Activated CD4-positive, alpha-beta memory T cell treated with anti-CD3 and anti-CD28 coated beads, Interleukin-2, amount 10 ng/mL, durations not matched to agents 7 days and 5 days (primary cell): ENCODE results near the gene DSP. TPM values are rescaled to one million over a fixed set of nuclear protein-coding genes. Genes with fewer than 3 reads are reported as not detected.

Experiments
- CTCF ChIA-PET: fragments of 350-600 bp; sonication (Branson Sonifier 250); formaldehyde crosslinking; loops from one replicate; lab custom pipeline; 2021; ENCODE audit warnings: antibody characterized with exemption, inconsistent platforms; lab: Charles Lee
- POLR2A ChIA-PET: fragments of 350-600 bp; sonication (Branson Sonifier 250); formaldehyde crosslinking; loops from one replicate; lab custom pipeline; 2021; ENCODE audit warnings: antibody characterized with exemption; lab: Charles Lee
- DNase-seq: peaks from one replicate; pipeline ENCODE4 v3.0.0-alpha.2; 2020
- H3K27ac Mint-ChIP-seq: one replicate; pipeline ENCODE4 v1.8.0; 2021; ENCODE audit warnings: mild to moderate bottlenecking, mixed read lengths
- H3K27me3 Mint-ChIP-seq: one replicate; pipeline ENCODE4 v1.8.0; 2021; ENCODE audit warnings: mixed read lengths
- H3K36me3 Mint-ChIP-seq: one replicate; pipeline ENCODE4 v1.8.0; 2021; ENCODE audit warnings: low read depth, mixed read lengths
- H3K4me1 Mint-ChIP-seq: one replicate; pipeline ENCODE4 v1.8.0; 2021; ENCODE audit warnings: mixed read lengths
- H3K4me3 Mint-ChIP-seq: one replicate; pipeline ENCODE4 v1.8.0; 2021; ENCODE audit warnings: mild to moderate bottlenecking, mixed read lengths
- H3K9me3 Mint-ChIP-seq: one replicate; pipeline ENCODE4 v1.8.0; 2021; ENCODE audit warnings: mixed read lengths
- total RNA-seq, 2 experiments: library from RNA; stranded (reverse); gene quantifications; one replicate each; pipeline ENCODE4 v1.2.3, GENCODE V29; 2021

DSP gene
- total RNA-seq, 2 experiments from 2014 or later = 0.15 to 0.33 TPM

GRCh38 chr6:7556394-7557106, 15.1 kb downstream of the DSP start:
- Mint-ChIP-seq H3K27me3 (peaks cover 56% of the 10 kb centered on the region), H3K36me3 (no peaks in the 10 kb centered on the region), H3K27ac (no peak overlapping the region), H3K4me3 (no peak overlapping the region), H3K9me3 (no peaks in the 10 kb centered on the region), H3K4me1 (no peaks in the 10 kb centered on the region)
- ChIA-PET POLR2A (no interaction called here), CTCF (no interaction called here)
- DNase-seq = no peak

- ChIA-PET POLR2A (no interaction called here), CTCF (no interaction called here)
Observed at GRCh38 chr6:7557652-7558051, 16.2 kb downstream of the DSP start.

GRCh38 chr6:7558781-7559180, 17.3 kb downstream of the DSP start:
- no peak for DNase-seq
- Mint-ChIP-seq H3K27ac (no peak overlapping the region), H3K36me3 (no peaks in the 10 kb centered on the region), H3K27me3 (peaks cover 51% of the 10 kb centered on the region), H3K9me3 (no peaks in the 10 kb centered on the region), H3K4me3 (no peak overlapping the region), H3K4me1 (no peaks in the 10 kb centered on the region)
- ChIA-PET POLR2A (no interaction called here), CTCF (no interaction called here)

More at GRCh38 chr6:7557652-7558051, 16.2 kb downstream of the DSP start:
- no peak overlapping the region for H3K4me3 Mint-ChIP-seq
- H3K4me1 Mint-ChIP-seq = no peaks in the 10 kb centered on the region
- H3K36me3 Mint-ChIP-seq = no peaks in the 10 kb centered on the region
- no peaks in the 10 kb centered on the region for H3K9me3 Mint-ChIP-seq
- no peak for DNase-seq
- peaks cover 55% of the 10 kb centered on the region for H3K27me3 Mint-ChIP-seq
- no peak overlapping the region for H3K27ac Mint-ChIP-seq

DNA sequence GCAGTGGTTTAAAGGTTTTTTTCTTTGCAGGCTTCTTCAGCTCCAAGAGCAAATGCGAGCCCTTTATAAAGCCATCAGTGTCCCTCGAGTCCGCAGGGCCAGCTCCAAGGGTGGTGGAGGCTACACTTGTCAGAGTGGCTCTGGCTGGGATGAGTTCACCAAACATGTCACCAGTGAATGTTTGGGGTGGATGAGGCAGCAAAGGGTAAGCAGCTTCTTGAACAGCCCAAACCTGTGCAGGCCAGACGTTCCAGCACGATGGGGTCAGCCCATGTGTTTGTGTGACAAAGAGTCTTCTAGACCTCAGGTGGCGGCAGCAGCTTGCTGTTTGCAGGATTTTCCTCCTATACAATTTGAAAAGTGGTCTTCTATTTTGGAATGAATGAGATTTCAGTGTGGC, 17.7 kb downstream of the DSP start:
- CTCF ChIA-PET = no interaction called here
- Mint-ChIP-seq H3K27me3 (peaks cover 51% of the 10 kb centered on the region), H3K4me3 (no peak overlapping the region), H3K4me1 (no peaks in the 10 kb centered on the region), H3K36me3 (no peaks in the 10 kb centered on the region), H3K9me3 (no peaks in the 10 kb centered on the region), H3K27ac (no peak overlapping the region)
- no peak for DNase-seq
- POLR2A ChIA-PET = no interaction called here

GRCh38 chr6:7559651-7560385, 18.3 kb downstream of the DSP start:
- CTCF ChIA-PET = no interaction called here

GRCh38 chr6:7561153-7561964, 19.9 kb downstream of the DSP start:
- CTCF ChIA-PET = no interaction called here
- no peak overlapping the region for H3K4me3 Mint-ChIP-seq
- peaks cover 43% of the 10 kb centered on the region for H3K27me3 Mint-ChIP-seq
- H3K9me3 Mint-ChIP-seq = no peaks in the 10 kb centered on the region
- H3K36me3 Mint-ChIP-seq = no peaks in the 10 kb centered on the region
- no peak overlapping the region for H3K27ac Mint-ChIP-seq
- no peak for DNase-seq
- no peaks in the 10 kb centered on the region for H3K4me1 Mint-ChIP-seq
- POLR2A ChIA-PET = interaction anchor here (0.5 kb wide), 1 partner anchor 98 kb away, joined by 3 read pairs; no protein-coding TSS in a partner anchor

More at GRCh38 chr6:7559651-7560385, 18.3 kb downstream of the DSP start:
- no peaks in the 10 kb centered on the region for H3K36me3 Mint-ChIP-seq
- no peak overlapping the region for H3K4me3 Mint-ChIP-seq
- no peak for DNase-seq
- H3K27ac Mint-ChIP-seq = no peak overlapping the region
- POLR2A ChIA-PET = interaction anchor here (0.6 kb wide), 1 partner anchor 51 kb away, joined by 3 read pairs; no protein-coding TSS in a partner anchor
- H3K4me1 Mint-ChIP-seq = no peaks in the 10 kb centered on the region
- no peaks in the 10 kb centered on the region for H3K9me3 Mint-ChIP-seq
- H3K27me3 Mint-ChIP-seq = peaks cover 52% of the 10 kb centered on the region

GRCh38 chr6:7562769-7563168, 21.3 kb downstream of the DSP start:
- POLR2A ChIA-PET = no interaction called here
- no peaks in the 10 kb centered on the region for H3K9me3 Mint-ChIP-seq
- no peak overlapping the region for H3K27ac Mint-ChIP-seq
- CTCF ChIA-PET = no interaction called here
- no peak for DNase-seq
- no peak overlapping the region for H3K4me3 Mint-ChIP-seq
- H3K27me3 Mint-ChIP-seq = peaks cover 41% of the 10 kb centered on the region
- H3K36me3 Mint-ChIP-seq = no peaks in the 10 kb centered on the region
- no peaks in the 10 kb centered on the region for H3K4me1 Mint-ChIP-seq

GRCh38 chr6:7566107-7566506, 24.6 kb downstream of the DSP start:
- Mint-ChIP-seq H3K4me3 (no peak overlapping the region), H3K4me1 (no peaks in the 10 kb centered on the region), H3K36me3 (no peaks in the 10 kb centered on the region), H3K9me3 (no peaks in the 10 kb centered on the region), H3K27me3 (peaks cover 38% of the 10 kb centered on the region), H3K27ac (no peak overlapping the region)
- CTCF ChIA-PET = no interaction called here
- POLR2A ChIA-PET = no interaction called here
- no peak for DNase-seq

DNA sequence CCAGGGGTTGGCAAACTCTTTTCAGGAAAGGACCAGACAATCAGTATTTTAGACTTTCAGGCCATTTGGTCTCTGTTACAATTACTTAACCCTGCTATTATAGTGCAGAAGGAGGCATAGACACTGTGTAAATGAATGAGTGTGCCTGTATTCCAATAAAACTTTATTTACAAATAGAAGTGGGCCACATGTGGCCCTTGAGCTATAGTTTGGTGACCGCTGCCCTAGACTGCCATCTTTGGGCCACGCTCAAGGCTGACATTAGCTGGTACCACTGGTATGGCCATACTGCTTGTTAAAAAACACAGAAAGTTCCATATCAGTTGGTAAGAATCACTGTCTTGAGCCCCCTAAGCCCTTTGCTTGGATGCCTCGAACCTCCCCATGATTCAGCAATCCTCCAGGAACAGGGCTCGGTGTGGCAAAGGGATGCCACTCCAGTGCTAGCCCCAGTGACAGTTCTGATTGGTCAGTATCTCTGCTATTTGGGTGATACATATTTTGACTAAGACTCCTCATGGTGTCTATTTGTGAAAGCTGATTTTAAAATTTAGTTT, 25.2 kb downstream of the DSP start:
- Mint-ChIP-seq H3K36me3 (no peaks in the 10 kb centered on the region), H3K27me3 (peaks cover 36% of the 10 kb centered on the region), H3K4me1 (no peaks in the 10 kb centered on the region), H3K27ac (no peak overlapping the region), H3K9me3 (no peaks in the 10 kb centered on the region), H3K4me3 (no peak overlapping the region)
- CTCF ChIA-PET = no interaction called here
- POLR2A ChIA-PET = no interaction called here
- DNase-seq = no peak

DNA sequence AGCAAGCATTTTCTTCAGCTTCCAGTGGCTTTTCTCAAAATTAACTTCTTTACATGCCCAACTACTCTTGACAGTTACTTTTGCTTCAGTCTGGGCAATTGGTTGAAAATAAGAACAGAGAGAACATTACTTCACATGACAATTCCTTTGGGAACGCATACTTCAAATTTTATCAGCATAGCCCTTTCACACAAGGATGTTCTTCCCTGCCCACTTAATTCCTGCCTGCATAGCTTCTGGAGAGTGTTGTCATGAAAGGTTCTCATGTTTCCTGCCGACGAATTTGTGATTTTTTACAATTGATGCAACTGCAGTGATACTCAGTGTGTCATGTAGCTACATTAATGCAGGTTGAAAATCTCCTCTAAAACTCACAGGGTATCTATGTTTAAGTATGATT, 26.6 kb downstream of the DSP start:
- no peak for DNase-seq
- Mint-ChIP-seq H3K27ac (no peak overlapping the region), H3K36me3 (no peaks in the 10 kb centered on the region), H3K27me3 (peaks cover 38% of the 10 kb centered on the region), H3K4me1 (no peaks in the 10 kb centered on the region), H3K4me3 (no peak overlapping the region), H3K9me3 (no peaks in the 10 kb centered on the region)
- CTCF ChIA-PET = interaction anchor here (0.6 kb wide), 1 partner anchor 143 kb away, joined by 6 read pairs; no protein-coding TSS in a partner anchor
- POLR2A ChIA-PET = no interaction called here

DNA sequence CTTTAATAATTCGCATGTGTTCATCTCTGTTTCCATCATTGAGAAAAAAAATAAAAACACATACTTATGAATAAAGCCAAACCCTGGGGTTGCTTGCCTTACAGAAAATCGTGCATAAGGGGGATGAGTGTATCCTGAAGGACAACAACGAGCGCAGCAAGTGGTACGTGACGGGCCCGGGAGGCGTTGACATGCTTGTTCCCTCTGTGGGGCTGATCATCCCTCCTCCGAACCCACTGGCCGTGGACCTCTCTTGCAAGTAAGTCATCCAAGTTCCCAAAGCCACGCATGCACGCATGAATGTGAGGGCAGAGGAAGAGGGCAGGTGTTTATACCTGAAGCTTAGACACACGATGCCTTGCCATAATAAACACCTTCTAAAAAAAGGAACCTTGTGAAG, 27.6 kb downstream of the DSP start:
- H3K9me3 Mint-ChIP-seq = no peaks in the 10 kb centered on the region
- peaks cover 36% of the 10 kb centered on the region for H3K27me3 Mint-ChIP-seq
- ChIA-PET CTCF (no interaction called here), POLR2A (no interaction called here)
- H3K27ac Mint-ChIP-seq = no peak overlapping the region
- H3K4me1 Mint-ChIP-seq = no peaks in the 10 kb centered on the region
- H3K4me3 Mint-ChIP-seq = no peak overlapping the region
- H3K36me3 Mint-ChIP-seq = no peaks in the 10 kb centered on the region
- DNase-seq = no peak

GRCh38 chr6:7572213-7572943, 30.9 kb downstream of the DSP start:
- no peaks in the 10 kb centered on the region for H3K4me1 Mint-ChIP-seq
- POLR2A ChIA-PET = no interaction called here
- no peaks in the 10 kb centered on the region for H3K36me3 Mint-ChIP-seq
- H3K27me3 Mint-ChIP-seq = peaks cover 43% of the 10 kb centered on the region
- no peak for DNase-seq
- CTCF ChIA-PET = no interaction called here
- H3K9me3 Mint-ChIP-seq = no peaks in the 10 kb centered on the region
- no peak overlapping the region for H3K4me3 Mint-ChIP-seq
- H3K27ac Mint-ChIP-seq = no peak overlapping the region
